Measurements from ENCODE around the gene TRPM3.

DNA sequence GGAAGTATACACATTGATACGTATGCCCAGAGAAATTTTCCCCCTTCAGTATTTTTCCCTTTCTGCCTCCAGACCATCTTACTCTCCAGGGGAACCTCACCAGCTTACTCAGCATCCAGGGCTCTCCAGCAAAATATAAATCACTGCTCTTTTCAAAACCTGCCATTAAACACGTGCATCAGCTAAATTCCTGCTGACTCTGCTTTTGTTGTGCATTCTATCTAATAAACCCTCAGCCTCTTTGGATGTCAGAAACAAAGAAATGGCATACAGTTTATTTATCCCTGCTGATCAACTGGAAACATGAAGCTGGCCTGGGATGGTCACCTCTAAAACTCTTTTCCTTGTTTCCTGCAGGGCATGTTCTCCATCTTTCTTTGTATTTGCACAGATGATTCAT, 126.8 kb downstream of the TRPM3 start:
- TF ChIP-seq, protein P1, sequence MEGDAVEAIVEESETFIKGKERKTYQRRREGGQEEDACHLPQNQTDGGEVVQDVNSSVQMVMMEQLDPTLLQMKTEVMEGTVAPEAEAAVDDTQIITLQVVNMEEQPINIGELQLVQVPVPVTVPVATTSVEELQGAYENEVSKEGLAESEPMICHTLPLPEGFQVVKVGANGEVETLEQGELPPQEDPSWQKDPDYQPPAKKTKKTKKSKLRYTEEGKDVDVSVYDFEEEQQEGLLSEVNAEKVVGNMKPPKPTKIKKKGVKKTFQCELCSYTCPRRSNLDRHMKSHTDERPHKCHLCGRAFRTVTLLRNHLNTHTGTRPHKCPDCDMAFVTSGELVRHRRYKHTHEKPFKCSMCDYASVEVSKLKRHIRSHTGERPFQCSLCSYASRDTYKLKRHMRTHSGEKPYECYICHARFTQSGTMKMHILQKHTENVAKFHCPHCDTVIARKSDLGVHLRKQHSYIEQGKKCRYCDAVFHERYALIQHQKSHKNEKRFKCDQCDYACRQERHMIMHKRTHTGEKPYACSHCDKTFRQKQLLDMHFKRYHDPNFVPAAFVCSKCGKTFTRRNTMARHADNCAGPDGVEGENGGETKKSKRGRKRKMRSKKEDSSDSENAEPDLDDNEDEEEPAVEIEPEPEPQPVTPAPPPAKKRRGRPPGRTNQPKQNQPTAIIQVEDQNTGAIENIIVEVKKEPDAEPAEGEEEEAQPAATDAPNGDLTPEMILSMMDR (IDR thresholded peaks at IDR 0.05) = no peak
- no peak for TF ChIP-seq POLR2A (IDR thresholded peaks at IDR 0.05)
